GM23338 (cell line): Measurements from ENCODE around the gene PARD3. TPM values are rescaled to one million over a fixed set of nuclear protein-coding genes. Genes with fewer than 3 reads are reported as not detected.

Experiments used
- ATAC-seq: fragments of 200-7000 bp; cut with Tn5 transposase; 3 replicates; pipeline ENCODE4 v1.9.1; 2020
- DNase-seq: peaks from one replicate; pipeline ENCODE4 v3.0.0-alpha.2; 2015; ENCODE audit warnings: low spot score
- H2AFZ ChIP-seq: fragments of 200-600 bp; sonication (generic); 2 replicates; pipeline ENCODE4 v1.8.0; 2016; ENCODE audit warnings: antibody characterized with exemption, mild to moderate bottlenecking, moderate library complexity
- H3F3A ChIP-seq: fragments of 200-600 bp; sonication (generic); replicated peaks from 2 replicates; pipeline ENCODE4 v1.8.0; 2017; ENCODE audit warnings: antibody characterized with exemption, mixed run types, low read depth
- H3K27ac ChIP-seq: fragments of 200-600 bp; sonication (generic); 2 replicates; pipeline ENCODE4 v1.6.1; 2016; ENCODE audit warnings: low read depth
- H3K27me3 ChIP-seq: fragments of 200-600 bp; sonication (generic); 2 replicates; pipeline ENCODE4 v1.8.0; 2016; ENCODE audit warnings: mild to moderate bottlenecking, mixed run types, moderate library complexity; ENCODE audit not compliant: insufficient read depth
- H3K36me3 ChIP-seq: fragments of 200-600 bp; sonication (generic); 2 replicates; pipeline ENCODE4 v1.8.0; 2016; ENCODE audit warnings: mild to moderate bottlenecking; ENCODE audit not compliant: insufficient read depth
- H3K4me1 ChIP-seq: fragments of 200-600 bp; sonication (generic); 2 replicates; pipeline ENCODE4 v1.8.0; 2016; ENCODE audit warnings: mild to moderate bottlenecking, moderate library complexity; ENCODE audit not compliant: insufficient read depth
- H3K4me2 ChIP-seq: fragments of 200-600 bp; sonication (generic); 2 replicates; pipeline ENCODE4 v1.7.1; 2017; ENCODE audit warnings: mixed run types
- H3K4me3 ChIP-seq: fragments of 200-600 bp; sonication (generic); 2 replicates; pipeline ENCODE4 v1.6.1; 2016; ENCODE audit warnings: mixed run types
- H3K79me2 ChIP-seq: fragments of 200-600 bp; sonication (generic); replicated peaks from 2 replicates; pipeline ENCODE4 v1.8.0; 2017; ENCODE audit warnings: mild to moderate bottlenecking; ENCODE audit not compliant: insufficient read depth
- H3K9me2 ChIP-seq: fragments of 200-600 bp; sonication (generic); 2 replicates; pipeline ENCODE4 v1.8.0; 2017; ENCODE audit not compliant: insufficient read depth
- H4K20me1 ChIP-seq: fragments of 200-600 bp; sonication (generic); replicated peaks from 2 replicates; pipeline ENCODE4 v1.8.0; 2017; ENCODE audit warnings: mild to moderate bottlenecking; ENCODE audit not compliant: insufficient read depth
- H3K27ac Mint-ChIP-seq: 2 replicates; pipeline ENCODE4 v1.8.0; 2020; ENCODE audit warnings: inconsistent platforms, mild to moderate bottlenecking, moderate library complexity, mixed read lengths
- H3K27me3 Mint-ChIP-seq: 3 replicates; pipeline ENCODE4 v1.8.0; 2022; ENCODE audit warnings: low read depth, mild to moderate bottlenecking, moderate library complexity, mixed read lengths, inconsistent platforms; ENCODE audit not compliant: insufficient read depth, poor library complexity
- H3K36me3 Mint-ChIP-seq: 3 replicates; pipeline ENCODE4 v1.8.0; 2021; ENCODE audit warnings: low read depth, mild to moderate bottlenecking, inconsistent platforms, moderate library complexity, mixed read lengths
- H3K4me1 Mint-ChIP-seq: 3 replicates; pipeline ENCODE4 v1.8.0; 2020; ENCODE audit warnings: mild to moderate bottlenecking, inconsistent platforms, mixed read lengths
- H3K4me3 Mint-ChIP-seq: 3 replicates; pipeline ENCODE4 v1.8.0; 2021; ENCODE audit warnings: moderate library complexity, mild to moderate bottlenecking, inconsistent platforms, mixed read lengths
- H3K9me3 Mint-ChIP-seq: 3 replicates; pipeline ENCODE4 v1.8.0; 2020; ENCODE audit warnings: moderate library complexity, mild to moderate bottlenecking, inconsistent platforms, mixed read lengths
- EZH2 ChIP-seq: fragments of 200-600 bp; sonication (generic); IDR thresholded peaks from one replicate; pipeline ENCODE4 v1.8.0; 2017; ENCODE audit warnings: antibody characterized with exemption, mild to moderate bottlenecking, low read depth; ENCODE audit not compliant: unreplicated experiment
- EZH2phosphoT487 ChIP-seq: fragments of 200-600 bp; sonication (generic); IDR thresholded peaks from one replicate; pipeline ENCODE4 v1.8.1; 2018; ENCODE audit warnings: antibody characterized with exemption; ENCODE audit not compliant: unreplicated experiment
- JUNB ChIP-seq: IDR thresholded peaks from one replicate; pipeline ENCODE4 v1.6.1; 2016; ENCODE audit warnings: antibody characterized with exemption; ENCODE audit not compliant: unreplicated experiment
- NANOG ChIP-seq: IDR thresholded peaks from 2 replicates; pipeline ENCODE4 v1.6.1; 2016; ENCODE audit warnings: antibody characterized with exemption, borderline replicate concordance
- POLR2AphosphoS5 ChIP-seq: IDR thresholded peaks from 2 replicates; pipeline ENCODE4 v1.6.1; 2016; ENCODE audit warnings: antibody characterized with exemption, low read depth
- ZNF114 ChIP-seq: fragments of 250-450 bp; sonication (Bioruptor Pico); IDR thresholded peaks from 2 replicates; pipeline ENCODE4 v1.5.0; 2020; ENCODE audit warnings: mild to moderate bottlenecking, moderate library complexity
- ZNF331 ChIP-seq: fragments of 250-450 bp; sonication (Bioruptor Pico); IDR thresholded peaks from 2 replicates; pipeline ENCODE4 v1.5.0; 2020; ENCODE audit warnings: low read depth, mild to moderate bottlenecking, moderate library complexity
- polyA plus RNA-seq: library from polyadenylated mRNA; unstranded; fragments of >200 nt; fragmentation: Nextera tagmentation; extraction: Ambion mirVana; gene quantifications from 2 replicates; pipeline ENCODE4 v1.2.1, GENCODE V29; 2016
- total RNA-seq: library from RNA; depleted of rRNA; stranded (reverse); fragments of >200 nt; shearing (Covaris generic); gene quantifications from 2 replicates; pipeline ENCODE4 v1.2.3, GENCODE V29; 2014
- TF ChIP-seq, protein P1 (sequence below): fragments of 250-450 bp; sonication (Bioruptor Pico); IDR thresholded peaks from 2 replicates; pipeline ENCODE4 v1.5.0; 2020; ENCODE audit warnings: mild to moderate bottlenecking, moderate library complexity
- TF ChIP-seq, protein P2 (sequence below), 2 experiments: fragments of 200-600 bp in 1 of 2; sonication (generic) in 1 of 2; conservative IDR thresholded peaks; 2 replicates each; pipeline versions ENCODE4 v1.5.1 to v1.6.1; 2016 to 2017; ENCODE audit warnings: antibody characterized with exemption in 2 of 2, low read depth in 2 of 2, mild to moderate bottlenecking in 2 of 2, moderate library complexity in 1 of 2
- TF ChIP-seq, protein P3 (sequence below): IDR thresholded peaks from 2 replicates; pipeline ENCODE4 v1.6.1; 2016; ENCODE audit warnings: antibody characterized with exemption

The PARD3 gene
- total and polyA plus RNA-seq, 2 experiments from 2014 or later: 30.2 to 51.4 TPM

DNA sequence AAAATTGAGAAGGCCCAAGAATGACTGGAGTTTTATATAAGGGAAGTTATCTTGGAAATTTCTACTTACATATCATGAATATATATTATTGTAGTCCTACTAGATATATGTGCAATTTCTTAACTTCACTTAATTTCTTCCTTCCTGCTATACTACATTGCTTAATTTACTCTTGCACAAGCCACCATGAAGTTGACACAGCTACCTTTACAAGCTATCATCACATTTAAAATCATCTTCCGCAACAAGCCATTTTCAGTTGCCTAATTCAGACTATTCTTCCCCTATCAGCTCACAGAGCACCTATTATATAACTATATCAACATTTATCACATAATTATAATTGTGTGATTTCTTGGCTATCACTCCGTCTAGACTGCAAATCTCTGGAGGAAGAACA lies 418.4 kb downstream of the PARD3 start (continued):
- TF ChIP-seq, protein P1, sequence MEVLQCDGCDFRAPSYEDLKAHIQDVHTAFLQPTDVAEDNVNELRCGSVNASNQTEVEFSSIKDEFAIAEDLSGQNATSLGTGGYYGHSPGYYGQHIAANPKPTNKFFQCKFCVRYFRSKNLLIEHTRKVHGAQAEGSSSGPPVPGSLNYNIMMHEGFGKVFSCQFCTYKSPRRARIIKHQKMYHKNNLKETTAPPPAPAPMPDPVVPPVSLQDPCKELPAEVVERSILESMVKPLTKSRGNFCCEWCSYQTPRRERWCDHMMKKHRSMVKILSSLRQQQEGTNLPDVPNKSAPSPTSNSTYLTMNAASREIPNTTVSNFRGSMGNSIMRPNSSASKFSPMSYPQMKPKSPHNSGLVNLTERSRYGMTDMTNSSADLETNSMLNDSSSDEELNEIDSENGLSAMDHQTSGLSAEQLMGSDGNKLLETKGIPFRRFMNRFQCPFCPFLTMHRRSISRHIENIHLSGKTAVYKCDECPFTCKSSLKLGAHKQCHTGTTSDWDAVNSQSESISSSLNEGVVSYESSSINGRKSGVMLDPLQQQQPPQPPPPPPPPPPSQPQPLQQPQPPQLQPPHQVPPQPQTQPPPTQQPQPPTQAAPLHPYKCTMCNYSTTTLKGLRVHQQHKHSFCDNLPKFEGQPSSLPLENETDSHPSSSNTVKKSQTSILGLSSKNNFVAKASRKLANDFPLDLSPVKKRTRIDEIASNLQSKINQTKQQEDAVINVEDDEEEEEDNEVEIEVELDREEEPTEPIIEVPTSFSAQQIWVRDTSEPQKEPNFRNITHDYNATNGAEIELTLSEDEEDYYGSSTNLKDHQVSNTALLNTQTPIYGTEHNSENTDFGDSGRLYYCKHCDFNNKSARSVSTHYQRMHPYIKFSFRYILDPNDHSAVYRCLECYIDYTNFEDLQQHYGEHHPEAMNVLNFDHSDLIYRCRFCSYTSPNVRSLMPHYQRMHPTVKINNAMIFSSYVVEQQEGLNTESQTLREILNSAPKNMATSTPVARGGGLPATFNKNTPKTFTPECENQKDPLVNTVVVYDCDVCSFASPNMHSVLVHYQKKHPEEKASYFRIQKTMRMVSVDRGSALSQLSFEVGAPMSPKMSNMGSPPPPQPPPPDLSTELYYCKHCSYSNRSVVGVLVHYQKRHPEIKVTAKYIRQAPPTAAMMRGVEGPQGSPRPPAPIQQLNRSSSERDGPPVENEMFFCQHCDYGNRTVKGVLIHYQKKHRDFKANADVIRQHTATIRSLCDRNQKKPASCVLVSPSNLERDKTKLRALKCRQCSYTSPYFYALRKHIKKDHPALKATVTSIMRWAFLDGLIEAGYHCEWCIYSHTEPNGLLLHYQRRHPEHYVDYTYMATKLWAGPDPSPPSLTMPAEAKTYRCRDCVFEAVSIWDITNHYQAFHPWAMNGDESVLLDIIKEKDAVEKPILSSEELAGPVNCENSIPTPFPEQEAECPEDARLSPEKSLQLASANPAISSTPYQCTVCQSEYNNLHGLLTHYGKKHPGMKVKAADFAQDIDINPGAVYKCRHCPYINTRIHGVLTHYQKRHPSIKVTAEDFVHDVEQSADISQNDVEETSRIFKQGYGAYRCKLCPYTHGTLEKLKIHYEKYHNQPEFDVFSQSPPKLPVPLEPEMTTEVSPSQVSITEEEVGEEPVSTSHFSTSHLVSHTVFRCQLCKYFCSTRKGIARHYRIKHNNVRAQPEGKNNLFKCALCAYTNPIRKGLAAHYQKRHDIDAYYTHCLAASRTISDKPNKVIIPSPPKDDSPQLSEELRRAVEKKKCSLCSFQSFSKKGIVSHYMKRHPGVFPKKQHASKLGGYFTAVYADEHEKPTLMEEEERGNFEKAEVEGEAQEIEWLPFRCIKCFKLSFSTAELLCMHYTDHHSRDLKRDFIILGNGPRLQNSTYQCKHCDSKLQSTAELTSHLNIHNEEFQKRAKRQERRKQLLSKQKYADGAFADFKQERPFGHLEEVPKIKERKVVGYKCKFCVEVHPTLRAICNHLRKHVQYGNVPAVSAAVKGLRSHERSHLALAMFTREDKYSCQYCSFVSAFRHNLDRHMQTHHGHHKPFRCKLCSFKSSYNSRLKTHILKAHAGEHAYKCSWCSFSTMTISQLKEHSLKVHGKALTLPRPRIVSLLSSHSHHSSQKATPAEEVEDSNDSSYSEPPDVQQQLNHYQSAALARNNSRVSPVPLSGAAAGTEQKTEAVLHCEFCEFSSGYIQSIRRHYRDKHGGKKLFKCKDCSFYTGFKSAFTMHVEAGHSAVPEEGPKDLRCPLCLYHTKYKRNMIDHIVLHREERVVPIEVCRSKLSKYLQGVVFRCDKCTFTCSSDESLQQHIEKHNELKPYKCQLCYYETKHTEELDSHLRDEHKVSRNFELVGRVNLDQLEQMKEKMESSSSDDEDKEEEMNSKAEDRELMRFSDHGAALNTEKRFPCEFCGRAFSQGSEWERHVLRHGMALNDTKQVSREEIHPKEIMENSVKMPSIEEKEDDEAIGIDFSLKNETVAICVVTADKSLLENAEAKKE (CRISPR knock-in tag): no peak
- TF ChIP-seq EZH2 (no peak), EZH2phosphoT487 (no peak), ZNF114 (CRISPR knock-in tag) (no peak), ZNF331 (CRISPR knock-in tag) (no peak), NANOG (no peak)

DNA sequence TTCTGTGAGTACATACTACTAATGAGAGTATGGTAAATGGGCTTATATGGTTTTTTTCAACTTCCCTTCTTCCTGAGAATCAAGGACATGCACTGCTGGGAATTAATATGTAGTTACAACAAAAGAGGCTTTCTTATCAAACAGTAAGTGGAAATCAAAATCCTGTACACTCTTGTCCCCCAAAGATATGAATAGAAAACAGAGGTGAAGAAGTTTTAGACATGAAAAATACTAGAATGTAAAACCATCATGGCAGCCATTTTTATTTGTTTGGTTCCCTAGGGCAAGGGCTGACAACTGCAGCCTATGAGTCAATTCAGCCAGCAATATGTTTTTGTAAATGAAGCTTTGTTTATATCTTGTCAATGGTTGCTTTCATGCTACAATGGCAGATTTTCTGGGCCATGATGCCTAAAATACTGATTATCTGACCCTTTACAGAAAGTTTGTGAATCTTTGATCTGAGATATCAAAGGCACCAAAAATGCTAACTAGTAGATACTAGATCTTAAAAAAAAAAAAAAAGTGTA lies 422.4 kb downstream of the PARD3 start:
- H3K27ac ChIP-seq: no peak overlapping the region
- H2AFZ ChIP-seq: no peak overlapping the region
- no peaks in the 10 kb centered on the region for H3F3A ChIP-seq
- no peaks in the 10 kb centered on the region for H3K36me3 Mint-ChIP-seq
- H3K9me2 ChIP-seq: no peaks in the 10 kb centered on the region
- no peaks in the 10 kb centered on the region for H3K27me3 Mint-ChIP-seq
- H3K9me3 Mint-ChIP-seq: no peaks in the 10 kb centered on the region; the same call in 2 of the 3 replicates
- no peak overlapping the region for H3K4me3 Mint-ChIP-seq
- H3K4me1 ChIP-seq: peaks cover 8% of the 10 kb centered on the region
- H3K79me2 ChIP-seq: no peaks in the 10 kb centered on the region
- H3K36me3 ChIP-seq: no peaks in the 10 kb centered on the region
- H3K27ac Mint-ChIP-seq: no peak overlapping the region
- DNase-seq: no peak
- no peaks in the 10 kb centered on the region for H4K20me1 ChIP-seq
- no peaks in the 10 kb centered on the region for H3K27me3 ChIP-seq
- ATAC-seq: no peak
- no peak overlapping the region for H3K4me2 ChIP-seq
- H3K4me1 Mint-ChIP-seq: peaks cover 34% of the 10 kb centered on the region
- H3K4me3 ChIP-seq: no peak overlapping the region
- no peak for TF ChIP-seq JUNB
- TF ChIP-seq POLR2AphosphoS5: no peak
- TF ChIP-seq EZH2: no peak
- TF ChIP-seq, protein P2, sequence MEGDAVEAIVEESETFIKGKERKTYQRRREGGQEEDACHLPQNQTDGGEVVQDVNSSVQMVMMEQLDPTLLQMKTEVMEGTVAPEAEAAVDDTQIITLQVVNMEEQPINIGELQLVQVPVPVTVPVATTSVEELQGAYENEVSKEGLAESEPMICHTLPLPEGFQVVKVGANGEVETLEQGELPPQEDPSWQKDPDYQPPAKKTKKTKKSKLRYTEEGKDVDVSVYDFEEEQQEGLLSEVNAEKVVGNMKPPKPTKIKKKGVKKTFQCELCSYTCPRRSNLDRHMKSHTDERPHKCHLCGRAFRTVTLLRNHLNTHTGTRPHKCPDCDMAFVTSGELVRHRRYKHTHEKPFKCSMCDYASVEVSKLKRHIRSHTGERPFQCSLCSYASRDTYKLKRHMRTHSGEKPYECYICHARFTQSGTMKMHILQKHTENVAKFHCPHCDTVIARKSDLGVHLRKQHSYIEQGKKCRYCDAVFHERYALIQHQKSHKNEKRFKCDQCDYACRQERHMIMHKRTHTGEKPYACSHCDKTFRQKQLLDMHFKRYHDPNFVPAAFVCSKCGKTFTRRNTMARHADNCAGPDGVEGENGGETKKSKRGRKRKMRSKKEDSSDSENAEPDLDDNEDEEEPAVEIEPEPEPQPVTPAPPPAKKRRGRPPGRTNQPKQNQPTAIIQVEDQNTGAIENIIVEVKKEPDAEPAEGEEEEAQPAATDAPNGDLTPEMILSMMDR (conservative IDR thresholded peaks at IDR 0.05; ENCODE audit: low read depth in 2 of 2): no peak
- TF ChIP-seq, protein P3, sequence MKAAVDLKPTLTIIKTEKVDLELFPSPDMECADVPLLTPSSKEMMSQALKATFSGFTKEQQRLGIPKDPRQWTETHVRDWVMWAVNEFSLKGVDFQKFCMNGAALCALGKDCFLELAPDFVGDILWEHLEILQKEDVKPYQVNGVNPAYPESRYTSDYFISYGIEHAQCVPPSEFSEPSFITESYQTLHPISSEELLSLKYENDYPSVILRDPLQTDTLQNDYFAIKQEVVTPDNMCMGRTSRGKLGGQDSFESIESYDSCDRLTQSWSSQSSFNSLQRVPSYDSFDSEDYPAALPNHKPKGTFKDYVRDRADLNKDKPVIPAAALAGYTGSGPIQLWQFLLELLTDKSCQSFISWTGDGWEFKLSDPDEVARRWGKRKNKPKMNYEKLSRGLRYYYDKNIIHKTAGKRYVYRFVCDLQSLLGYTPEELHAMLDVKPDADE: no peak
- no peak for TF ChIP-seq EZH2phosphoT487
